A549 (cell line): ENCODE data around the gene ACAT2. TPM values are rescaled to one million over a fixed set of nuclear protein-coding genes. Genes with fewer than 3 reads are reported as not detected.

Source experiments
- ATAC-seq, 2 experiments: fragments of 200-7000 bp in 1 of 2; fragments of >200 bp in 1 of 2; cut with Nextera tagmentation in 1 of 2; cut with Tn5 transposase in 1 of 2; 3 replicates each; pipeline versions ENCODE4 v1.8.0 to v1.9.1; 2018 to 2020; ENCODE audit warnings: mild to moderate bottlenecking in 1 of 2, moderate library complexity in 1 of 2
- CTCF ChIA-PET: fragments of 300-600 bp; sonication (Branson Sonifier 250); formaldehyde crosslinking; extraction: SDS; loops from one replicate; lab custom pipeline; 2021; ENCODE audit warnings: antibody characterized with exemption, inconsistent platforms; lab: Yijun Ruan, JAX
- POLR2A ChIA-PET: fragments of 350-600 bp; formaldehyde crosslinking; extraction: SDS; loops from one replicate; lab custom pipeline; 2021; ENCODE audit warnings: antibody characterized with exemption, inconsistent platforms; lab: Yijun Ruan, JAX
- DNase-seq, 2 experiments: peaks; one replicate each; pipeline versions ENCODE4 v3.0.0 to v3.0.0-alpha.2; 2011 to 2016; ENCODE audit warnings: low read depth in 1 of 2, low spot score in 1 of 2
- FAIRE-seq: peaks from 2 replicates; lab custom pipeline; 2011; peaks lifted over from hg19 to GRCh38; lab: Jason Lieb, UNC
- H3K27ac ChIP-seq, 2 experiments: fragments of >200 bp; sonication (Bioruptor Twin); formaldehyde crosslinking; 3 replicates each; pipeline ENCODE4 v1.5.1; 2016 to 2017
- H3K4me1 ChIP-seq: fragments of >200 bp; sonication (Bioruptor Twin); formaldehyde crosslinking; 3 replicates; pipeline ENCODE4 v1.6.1; 2016
- H3K4me2 ChIP-seq: fragments of >200 bp; sonication (Bioruptor Twin); formaldehyde crosslinking; 3 replicates; pipeline ENCODE4 v1.6.1; 2016
- H3K4me3 ChIP-seq: fragments of >200 bp; sonication (Bioruptor Twin); formaldehyde crosslinking; 3 replicates; pipeline ENCODE4 v1.5.1; 2016
- H3K9me3 ChIP-seq: fragments of >200 bp; sonication (Bioruptor Twin); formaldehyde crosslinking; 3 replicates; pipeline ENCODE4 v1.6.1; 2016
- POLR2A ChIP-seq: IDR thresholded peaks from 2 replicates; pipeline ENCODE4 v1.6.1; 2012; ENCODE audit warnings: mild to moderate bottlenecking, low read length
- RCOR1 ChIP-seq: fragments of 150-350 bp; IDR thresholded peaks from 2 replicates; pipeline ENCODE4 v1.6.1; 2014; ENCODE audit warnings: antibody characterized with exemption, low read length, low read depth
- RFX5 ChIP-seq: fragments of 450-650 bp; IDR thresholded peaks from 2 replicates; pipeline ENCODE4 v1.7.1; 2014; ENCODE audit warnings: antibody characterized with exemption, mild to moderate bottlenecking, moderate library complexity
- WGBS: methylation state at CpG from one replicate; pipeline ENCODE4 v1.1.6; 2017; ENCODE audit errors: missing lambda C conversion rate; 5-methylcytosine and 5-hydroxymethylcytosine counted together
- polyA plus RNA-seq, 4 experiments: library from polyadenylated mRNA; depleted of rRNA in 3 of 4; stranded (reverse); fragments of >200 nt; fragmentation: RNase III in 1 of 4; extraction: RNeasy Plus Mini Kit Qiagen cat#74134 plus additional on column Dnase treatment in 1 of 4; gene quantifications; 2 replicates in 3 of 4; 3 replicates in 1 of 4; pipeline ENCODE4 v1.2.3, GENCODE V29; 2011 to 2017
- small RNA-seq, 6 experiments: library from RNA; depleted of rRNA; stranded (forward); fragments of <200 nt; gene quantifications; one replicate each; pipeline ENCODE3, GENCODE V24; 2012
- TF ChIP-seq, protein P1 (sequence below): fragments of 200-600 bp; sonication (generic); IDR thresholded peaks from 2 replicates; pipeline ENCODE4 v1.6.1; 2016; ENCODE audit warnings: antibody characterized with exemption, mild to moderate bottlenecking, moderate library complexity
- TF ChIP-seq, protein P2 (sequence below): IDR thresholded peaks from 2 replicates; pipeline ENCODE4 v1.6.1; 2012
- TF ChIP-seq, protein P3 (sequence below): IDR thresholded peaks from 2 replicates; pipeline ENCODE4 v1.6.1; 2012; ENCODE audit warnings: low read depth, borderline replicate concordance

The ACAT2 gene
- polyA plus RNA-seq, 2 of the 4 experiments (the other 2 are of a cell fraction): 44.7 to 45.5 TPM

DNA sequence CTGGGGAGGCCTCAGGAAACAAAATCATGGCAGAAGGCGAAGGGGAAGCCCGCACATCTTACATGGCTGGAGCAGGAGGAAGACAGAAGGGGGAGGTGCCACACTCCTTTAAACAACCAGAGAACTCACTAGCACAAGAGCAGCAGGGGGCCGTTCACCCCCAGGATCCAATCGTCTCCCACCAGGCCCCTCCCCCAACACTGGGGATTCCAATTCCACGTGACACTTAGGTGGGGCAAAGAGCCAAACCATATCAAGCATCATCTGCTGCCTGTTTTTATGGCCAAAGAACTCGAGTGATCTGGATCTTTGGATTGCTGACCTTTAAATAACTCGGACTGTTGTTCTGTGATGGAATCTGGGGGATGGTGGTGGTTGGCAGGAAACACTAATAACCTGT, 66.2 kb downstream of the ACAT2 start:
- Histone ChIP-seq H3K27ac (no peak overlapping the region), H3K4me2 (no peak overlapping the region), H3K9me3 (no peaks in the 10 kb centered on the region), H3K4me1 (no peaks in the 10 kb centered on the region), H3K4me3 (no peak overlapping the region)
- CTCF ChIA-PET: interaction anchor here (0.9 kb wide), 1 partner anchor 16 kb away, joined by 5 read pairs; no protein-coding TSS in a partner anchor
- ATAC-seq (no peak), DNase-seq (no peak), FAIRE-seq (no peak)
- 44% methylated on average over 7 of the region's 7 CpGs for WGBS
- TF ChIP-seq RCOR1 (no peak), POLR2A (no peak), RFX5 (no peak)
- TF ChIP-seq, protein P1, sequence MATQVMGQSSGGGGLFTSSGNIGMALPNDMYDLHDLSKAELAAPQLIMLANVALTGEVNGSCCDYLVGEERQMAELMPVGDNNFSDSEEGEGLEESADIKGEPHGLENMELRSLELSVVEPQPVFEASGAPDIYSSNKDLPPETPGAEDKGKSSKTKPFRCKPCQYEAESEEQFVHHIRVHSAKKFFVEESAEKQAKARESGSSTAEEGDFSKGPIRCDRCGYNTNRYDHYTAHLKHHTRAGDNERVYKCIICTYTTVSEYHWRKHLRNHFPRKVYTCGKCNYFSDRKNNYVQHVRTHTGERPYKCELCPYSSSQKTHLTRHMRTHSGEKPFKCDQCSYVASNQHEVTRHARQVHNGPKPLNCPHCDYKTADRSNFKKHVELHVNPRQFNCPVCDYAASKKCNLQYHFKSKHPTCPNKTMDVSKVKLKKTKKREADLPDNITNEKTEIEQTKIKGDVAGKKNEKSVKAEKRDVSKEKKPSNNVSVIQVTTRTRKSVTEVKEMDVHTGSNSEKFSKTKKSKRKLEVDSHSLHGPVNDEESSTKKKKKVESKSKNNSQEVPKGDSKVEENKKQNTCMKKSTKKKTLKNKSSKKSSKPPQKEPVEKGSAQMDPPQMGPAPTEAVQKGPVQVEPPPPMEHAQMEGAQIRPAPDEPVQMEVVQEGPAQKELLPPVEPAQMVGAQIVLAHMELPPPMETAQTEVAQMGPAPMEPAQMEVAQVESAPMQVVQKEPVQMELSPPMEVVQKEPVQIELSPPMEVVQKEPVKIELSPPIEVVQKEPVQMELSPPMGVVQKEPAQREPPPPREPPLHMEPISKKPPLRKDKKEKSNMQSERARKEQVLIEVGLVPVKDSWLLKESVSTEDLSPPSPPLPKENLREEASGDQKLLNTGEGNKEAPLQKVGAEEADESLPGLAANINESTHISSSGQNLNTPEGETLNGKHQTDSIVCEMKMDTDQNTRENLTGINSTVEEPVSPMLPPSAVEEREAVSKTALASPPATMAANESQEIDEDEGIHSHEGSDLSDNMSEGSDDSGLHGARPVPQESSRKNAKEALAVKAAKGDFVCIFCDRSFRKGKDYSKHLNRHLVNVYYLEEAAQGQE: no peak
- TF ChIP-seq, protein P2, sequence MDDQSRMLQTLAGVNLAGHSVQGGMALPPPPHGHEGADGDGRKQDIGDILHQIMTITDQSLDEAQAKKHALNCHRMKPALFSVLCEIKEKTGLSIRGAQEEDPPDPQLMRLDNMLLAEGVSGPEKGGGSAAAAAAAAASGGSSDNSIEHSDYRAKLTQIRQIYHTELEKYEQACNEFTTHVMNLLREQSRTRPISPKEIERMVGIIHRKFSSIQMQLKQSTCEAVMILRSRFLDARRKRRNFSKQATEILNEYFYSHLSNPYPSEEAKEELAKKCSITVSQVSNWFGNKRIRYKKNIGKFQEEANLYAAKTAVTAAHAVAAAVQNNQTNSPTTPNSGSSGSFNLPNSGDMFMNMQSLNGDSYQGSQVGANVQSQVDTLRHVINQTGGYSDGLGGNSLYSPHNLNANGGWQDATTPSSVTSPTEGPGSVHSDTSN: no peak
- TF ChIP-seq, protein P3, sequence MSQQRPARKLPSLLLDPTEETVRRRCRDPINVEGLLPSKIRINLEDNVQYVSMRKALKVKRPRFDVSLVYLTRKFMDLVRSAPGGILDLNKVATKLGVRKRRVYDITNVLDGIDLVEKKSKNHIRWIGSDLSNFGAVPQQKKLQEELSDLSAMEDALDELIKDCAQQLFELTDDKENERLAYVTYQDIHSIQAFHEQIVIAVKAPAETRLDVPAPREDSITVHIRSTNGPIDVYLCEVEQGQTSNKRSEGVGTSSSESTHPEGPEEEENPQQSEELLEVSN: no peak
- POLR2A ChIA-PET: no interaction called here

Small RNAs within 50 kb of the gene (small RNA-seq; reads per million reads assigned to genes)
- 0 to 0.66 (median 0) reads per million in 6 experiments for gene RNU4ATAC18P
- 25.7 to 495 (median 28.9) reads per million in 6 experiments for gene SNORA20
- 0 reads per million in 6 experiments for gene SNORA29

Other genes with a start within 250 kb of the ACAT2 start
- 34.8 and 63.2 TPM in 2 replicates for gene SOD2, start 68.8 kb upstream of the ACAT2 start, polyA plus RNA-seq (2011; rRNA removed)
- 81.0 to 81.3 TPM (median 81.1 TPM) in 3 replicates for gene SOD2, start 68.8 kb upstream of the ACAT2 start, polyA plus RNA-seq (2017; fragmentation: RNase III; extraction: RNeasy Plus Mini Kit Qiagen cat#74134 plus additional on column Dnase treatment)
- 42.4 and 46.1 TPM in 2 replicates for gene WTAP, start 34.5 kb upstream of the ACAT2 start, polyA plus RNA-seq (2011; rRNA removed)
- 53.2 to 54.0 TPM (median 53.9 TPM) in 3 replicates for gene WTAP, start 34.5 kb upstream of the ACAT2 start, polyA plus RNA-seq (2017; fragmentation: RNase III; extraction: RNeasy Plus Mini Kit Qiagen cat#74134 plus additional on column Dnase treatment)
- 170 and 215 TPM in 2 replicates for gene TCP1, start 27.6 kb downstream of the ACAT2 start, polyA plus RNA-seq (2011; rRNA removed)
- gene TCP1, start 27.6 kb downstream of the ACAT2 start, polyA plus RNA-seq (2017; fragmentation: RNase III; extraction: RNeasy Plus Mini Kit Qiagen cat#74134 plus additional on column Dnase treatment): 367 to 416 TPM (median 379 TPM) in 3 replicates
- 120 and 142 TPM in 2 replicates for gene MRPL18, start 28.4 kb downstream of the ACAT2 start, polyA plus RNA-seq (2011; rRNA removed)
- 102 to 127 TPM (median 115 TPM) in 3 replicates for gene MRPL18, start 28.4 kb downstream of the ACAT2 start, polyA plus RNA-seq (2017; fragmentation: RNase III; extraction: RNeasy Plus Mini Kit Qiagen cat#74134 plus additional on column Dnase treatment)
- 0.07 and 0.09 TPM in 2 replicates for gene PNLDC1, start 38.2 kb downstream of the ACAT2 start, polyA plus RNA-seq (2011; rRNA removed)
- 0.08 to 0.13 TPM (median 0.12 TPM) in 3 replicates for gene PNLDC1, start 38.2 kb downstream of the ACAT2 start, polyA plus RNA-seq (2017; fragmentation: RNase III; extraction: RNeasy Plus Mini Kit Qiagen cat#74134 plus additional on column Dnase treatment)
- not detected in 2 replicates for gene MAS1, start 128.9 kb downstream of the ACAT2 start, polyA plus RNA-seq (2011; rRNA removed)
- gene MAS1, start 128.9 kb downstream of the ACAT2 start, polyA plus RNA-seq (2017; fragmentation: RNase III; extraction: RNeasy Plus Mini Kit Qiagen cat#74134 plus additional on column Dnase treatment): not detected in 3 replicates
- gene IGF2R, start 207.0 kb downstream of the ACAT2 start, polyA plus RNA-seq (2011; rRNA removed): 17.6 and 25.6 TPM in 2 replicates
- gene IGF2R, start 207.0 kb downstream of the ACAT2 start, polyA plus RNA-seq (2017; fragmentation: RNase III; extraction: RNeasy Plus Mini Kit Qiagen cat#74134 plus additional on column Dnase treatment): 22.6 to 24.9 TPM (median 24.3 TPM) in 3 replicates